ENCODE results near the gene BCL10. TPM values are rescaled to one million over a fixed set of nuclear protein-coding genes. Genes with fewer than 3 reads are reported as not detected.

The BCL10 gene
- total and polyA plus RNA-seq, 2 of the 8 experiments (the other 6 are each of a cell fraction or from before 2014, with no cell fraction given) = 7.4 to 29.6 TPM

DNA sequence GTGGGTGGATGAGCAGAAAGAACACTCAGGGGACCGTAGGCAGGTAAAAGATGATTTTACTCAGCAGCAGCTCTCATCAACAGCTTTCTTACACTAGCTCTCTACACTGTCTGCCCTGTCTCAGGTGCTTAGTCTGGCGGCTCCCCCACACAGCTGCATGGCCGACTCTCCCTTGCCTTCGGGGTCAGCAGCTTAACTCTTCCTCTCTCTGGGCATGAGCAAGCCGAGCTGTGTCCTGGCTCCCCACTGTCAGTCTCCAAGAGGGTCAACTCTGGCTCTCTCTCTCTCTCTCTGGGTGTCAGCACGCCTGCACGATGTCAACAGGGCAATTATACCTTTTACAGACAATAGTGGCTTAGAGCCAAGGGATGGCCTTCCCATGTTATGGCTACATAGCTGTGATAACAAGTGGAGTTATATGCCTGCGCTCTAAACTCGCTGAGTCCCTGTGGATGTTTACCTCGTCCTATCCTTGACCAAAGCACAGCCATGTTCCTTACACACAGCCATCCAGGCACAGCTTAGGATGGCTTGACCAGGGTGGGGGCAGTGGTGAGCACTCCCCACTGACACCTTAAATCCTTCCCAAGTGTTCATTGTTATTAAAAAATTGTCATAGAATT, 3.1 kb upstream of the BCL10 start (continued):
- TF ChIP-seq SRF (IDR thresholded peaks at IDR 0.05; ENCODE audit: low read depth, low read length) = no peak
- no peak for TF ChIP-seq NANOG (IDR thresholded peaks at IDR 0.05; ENCODE audit: insufficient read depth, low read depth, low read length, poor library complexity, severe bottlenecking)
- no peak for TF ChIP-seq ATF3 (IDR thresholded peaks at IDR 0.05; ENCODE audit: insufficient read depth, low read depth, low read length)

All from H1 (cell line).